HG03342 (cell line): ENCODE results near the gene VPS16.

ENCODE experiments used
- ATAC-seq: cut with Tn5 transposase; IDR thresholded peaks from one replicate; pipeline ENCODE4 v1.9.1; 2021; ENCODE audit warnings: mild to moderate bottlenecking, moderate library complexity; ENCODE audit not compliant: unreplicated experiment

Gene VPS16

DNA sequence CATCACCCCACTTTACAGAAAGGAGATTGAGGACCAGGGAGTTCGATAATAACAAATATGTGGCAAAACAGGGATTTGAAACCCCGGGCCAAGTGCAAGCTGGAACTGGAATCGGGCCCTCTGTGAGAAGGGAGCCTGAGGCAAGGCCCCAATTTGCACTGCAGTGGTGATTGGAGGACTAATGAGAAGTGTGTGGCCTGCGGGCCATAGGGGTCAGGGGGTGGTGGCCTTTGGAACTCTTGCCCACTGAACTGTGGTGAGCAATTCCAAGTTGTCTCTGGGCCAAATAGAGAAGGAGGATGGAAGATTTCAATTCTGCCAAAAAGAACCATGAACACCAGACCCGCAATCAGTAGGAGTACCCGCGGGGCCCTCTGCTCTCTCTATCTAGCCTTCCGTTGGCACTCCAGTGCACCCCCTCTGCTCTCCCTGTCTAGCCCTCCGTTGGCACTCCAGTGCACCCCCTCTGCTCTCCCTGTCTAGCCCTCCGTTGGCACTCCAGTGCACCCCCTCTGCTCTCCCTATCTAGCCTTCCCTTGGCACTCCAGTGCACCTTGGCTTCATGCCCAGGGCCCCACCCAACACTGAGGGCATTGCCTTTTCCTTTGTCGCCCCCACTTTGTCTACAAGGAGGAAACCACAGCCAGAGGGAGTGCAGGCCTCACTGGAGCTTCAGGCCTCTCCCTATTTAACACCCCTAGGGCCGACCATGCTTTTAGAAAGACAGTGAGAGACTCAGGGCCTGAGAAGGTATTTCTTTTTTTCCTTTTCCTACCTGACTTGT is 26.7 kb downstream of the VPS16 start:
- no peak for ATAC-seq

DNA sequence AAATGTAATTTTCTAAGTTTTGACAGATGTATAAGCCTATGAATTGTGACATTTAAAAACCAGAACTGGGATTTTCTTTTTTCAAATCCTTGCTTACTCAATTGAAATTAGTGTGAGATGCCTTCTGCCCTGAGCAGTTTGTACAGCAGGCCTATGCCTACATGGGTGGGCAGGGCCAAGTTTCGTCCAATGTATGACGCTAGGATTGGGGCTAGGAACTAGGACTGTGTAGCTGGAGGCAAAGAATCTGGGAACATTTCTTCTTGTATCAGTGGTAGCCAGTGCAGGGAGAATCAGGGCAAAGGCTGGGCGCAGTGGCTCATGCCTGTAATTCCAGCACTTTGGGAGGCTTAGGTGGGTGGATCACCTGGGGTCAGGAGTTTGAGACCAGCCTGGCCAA is 28.8 kb downstream of the VPS16 start:
- no peak for ATAC-seq

GRCh38 chr20:2871111-2871465 is 30.5 kb downstream of the VPS16 start:
- ATAC-seq = no peak

DNA sequence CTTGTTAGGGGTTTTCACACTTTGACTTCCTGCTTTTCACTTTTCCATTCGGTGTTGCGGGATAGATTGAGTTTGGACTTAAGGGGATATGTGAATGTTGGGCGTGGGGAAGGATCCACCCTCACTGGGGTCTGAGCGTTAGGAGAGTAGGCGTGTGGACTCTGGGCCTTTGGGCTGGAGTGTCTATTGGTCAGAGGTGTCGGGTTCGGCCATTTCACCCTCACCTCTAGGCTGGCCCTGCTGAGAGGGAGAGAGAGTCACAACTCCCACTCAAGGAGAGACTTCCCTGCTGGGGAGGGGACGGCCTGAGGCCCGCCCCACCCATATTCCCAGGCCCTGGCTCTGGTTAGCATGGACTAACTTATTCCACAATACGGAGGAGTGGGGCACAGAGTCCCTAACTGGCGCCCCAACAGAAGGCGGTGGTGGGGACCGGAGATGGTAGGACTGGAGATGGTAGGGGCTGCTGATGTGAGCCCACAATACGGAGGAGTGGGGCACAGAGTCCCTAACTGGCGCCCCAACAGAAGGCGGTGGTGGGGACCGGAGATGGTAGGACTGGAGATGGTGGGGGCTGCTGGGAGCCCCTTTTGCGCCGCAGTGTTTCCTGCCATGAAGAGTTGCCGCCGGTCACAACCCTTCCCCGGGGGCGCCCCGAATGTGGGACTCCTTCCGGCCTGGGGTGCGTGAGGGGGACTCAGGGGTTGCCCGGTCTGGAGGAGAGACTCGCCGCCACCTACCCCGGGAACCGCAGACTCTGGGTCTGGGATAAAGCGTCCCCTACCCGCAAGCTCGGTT is 31.3 kb downstream of the VPS16 start:
- no peak for ATAC-seq

DNA sequence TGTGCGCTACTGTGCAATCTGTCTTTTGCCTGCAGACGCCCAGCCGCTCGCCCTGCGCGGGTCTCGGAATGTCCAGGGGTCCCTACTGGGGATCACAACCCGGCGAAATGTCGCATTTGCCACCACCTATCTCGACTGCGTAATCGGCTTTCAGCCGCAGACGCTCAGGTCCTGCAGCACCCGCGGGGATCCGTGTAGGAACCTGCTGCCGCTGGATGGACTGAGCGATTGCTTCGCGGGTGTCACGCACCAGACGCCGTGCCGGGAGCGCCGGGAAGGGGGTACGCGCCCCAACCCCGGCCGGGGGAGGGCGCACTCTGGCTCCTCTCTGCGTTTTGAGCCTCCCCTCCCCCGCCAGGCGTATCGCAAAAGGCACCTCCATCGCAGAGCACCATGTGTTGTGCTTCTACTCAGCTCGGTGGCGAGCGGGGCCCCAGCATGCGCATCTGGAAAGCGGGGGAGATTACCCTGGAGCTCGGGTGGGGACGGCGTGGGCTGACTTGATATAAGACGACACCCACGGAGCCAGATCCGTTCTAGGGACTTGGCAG is 32.0 kb downstream of the VPS16 start:
- ATAC-seq = no peak

- ATAC-seq = peak; percentile 91
Measured at GRCh38 chr20:2873010-2873746, 32.6 kb downstream of the VPS16 start, which contains the start of gene PTPRA. Gene PTPRA (plus strand): TSS chr20:2873481. CDS start chr20:2964278, 90,797 bp downstream.

DNA sequence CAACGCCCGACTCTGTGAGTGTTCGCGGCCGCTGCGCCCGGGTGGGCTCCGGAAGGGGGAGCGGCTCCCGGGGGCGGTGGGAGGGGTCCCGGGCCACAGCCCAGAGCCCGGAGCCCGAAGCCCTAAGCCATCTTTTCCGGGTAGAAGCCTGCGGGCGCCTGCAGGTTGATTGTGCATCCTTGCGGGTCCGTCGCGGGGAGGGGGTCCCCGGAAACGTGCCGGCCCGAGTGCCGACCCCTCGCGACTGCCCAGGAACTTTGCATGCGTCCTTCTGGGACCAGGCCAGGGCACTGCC is 33.1 kb downstream of the VPS16 start:
- peak; percentile 36 for ATAC-seq

GRCh38 chr20:2874456-2874855 is 33.9 kb downstream of the VPS16 start:
- ATAC-seq = no peak

DNA sequence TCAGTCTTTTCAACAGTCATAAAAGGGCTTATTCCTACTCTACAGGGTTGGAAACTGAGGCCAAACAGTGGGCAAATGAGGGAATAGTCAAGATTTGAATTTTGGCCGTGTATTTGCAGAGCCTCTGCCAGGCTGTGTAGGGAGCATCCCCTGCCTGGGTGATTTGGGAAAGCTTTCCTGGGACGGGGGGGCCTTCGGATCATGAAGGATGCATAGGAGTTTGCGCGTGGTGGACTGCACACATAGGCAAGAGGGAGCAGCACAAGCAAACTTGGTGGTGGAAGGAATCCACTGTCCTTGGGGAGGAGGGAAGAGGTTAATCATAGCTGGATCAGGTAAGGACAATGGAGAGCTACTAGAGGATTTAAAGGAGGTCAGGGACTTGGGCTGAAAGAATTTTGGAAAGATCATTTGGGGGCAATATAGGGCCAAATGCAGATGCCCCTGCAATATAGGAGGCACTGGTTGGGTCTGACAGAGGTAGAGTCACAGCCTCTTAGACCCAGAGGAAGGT is 35.2 kb downstream of the VPS16 start:
- no peak for ATAC-seq

DNA sequence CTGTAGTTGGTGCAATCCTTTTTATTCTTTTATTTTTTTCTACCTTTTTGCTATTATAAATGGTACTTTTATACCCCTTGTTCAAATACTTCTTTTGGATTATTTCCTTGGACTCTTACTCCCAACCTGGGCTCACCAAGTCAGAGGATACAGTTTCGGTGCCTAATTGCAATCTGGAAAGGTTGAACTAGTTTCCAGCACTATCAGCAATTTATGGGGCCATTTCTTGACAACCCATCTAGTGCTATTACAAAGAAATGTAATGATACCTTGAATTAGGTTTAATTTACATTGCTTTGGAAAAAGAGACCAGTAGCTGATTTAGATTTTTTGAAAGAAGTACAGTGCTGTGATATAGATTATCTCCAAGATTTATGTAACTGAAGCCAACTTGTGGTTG is 38.0 kb downstream of the VPS16 start:
- ATAC-seq = no peak

DNA sequence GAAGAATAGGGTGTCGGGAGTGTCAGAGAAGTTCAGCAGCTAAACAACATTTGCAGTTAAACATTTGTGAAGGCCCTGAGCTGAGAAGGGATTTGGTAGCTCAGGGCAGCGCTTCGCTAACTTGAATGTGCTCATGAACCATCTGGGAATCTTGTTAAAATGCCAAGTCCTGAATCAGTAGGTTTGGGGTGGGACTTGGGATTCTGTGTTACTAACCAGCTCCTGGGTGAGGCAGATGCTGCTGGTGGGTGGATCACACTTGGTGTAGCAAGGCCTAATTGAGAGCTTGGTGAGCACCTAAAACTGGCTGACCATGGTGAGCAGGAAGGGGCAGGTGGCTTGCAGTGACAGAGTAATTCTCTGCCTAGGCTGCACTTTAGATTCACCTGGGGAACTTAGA is 38.6 kb downstream of the VPS16 start:
- no peak for ATAC-seq

GRCh38 chr20:2880650-2881049 is 40.1 kb downstream of the VPS16 start:
- no peak for ATAC-seq

DNA sequence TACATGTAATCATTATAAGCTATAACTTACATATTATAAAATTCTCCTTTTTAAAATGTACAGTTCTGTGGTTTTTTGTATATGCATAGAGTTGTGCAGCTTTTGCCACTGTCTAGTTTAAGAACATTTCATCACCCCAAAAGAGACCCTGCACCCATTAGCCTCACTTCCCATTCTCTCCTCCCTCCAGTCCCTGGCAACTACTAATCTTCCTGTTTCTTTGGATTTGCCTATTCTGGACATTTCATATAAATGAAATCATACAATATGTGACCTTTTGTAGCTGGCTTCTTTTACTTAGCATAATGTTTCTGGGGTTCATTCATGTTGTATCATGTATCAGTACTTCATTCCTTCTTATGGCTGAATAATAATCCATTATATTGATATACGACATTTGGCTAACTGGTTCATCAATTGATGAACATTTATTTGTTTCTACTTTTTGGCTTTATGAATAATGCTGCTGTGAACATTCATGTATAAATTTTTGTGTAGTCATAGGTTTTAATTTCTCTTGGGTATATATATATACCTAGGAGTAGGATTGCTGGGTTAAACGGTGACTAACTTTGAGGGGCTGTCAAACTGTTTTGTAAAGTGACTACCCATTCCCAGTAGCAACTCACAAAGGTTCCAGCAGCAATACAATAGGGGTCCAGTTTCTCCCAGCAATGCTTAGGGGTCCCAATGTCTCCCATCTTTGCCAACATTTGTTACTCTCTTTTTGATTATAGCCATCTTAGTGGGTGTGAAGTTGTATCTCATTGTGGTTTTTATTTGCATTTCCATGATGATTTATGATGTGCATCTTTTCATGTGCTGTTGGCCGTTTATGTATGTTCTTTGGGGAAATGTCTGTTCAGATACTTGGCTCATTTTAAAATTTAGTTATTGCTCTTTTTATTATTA is 43.4 kb downstream of the VPS16 start:
- no peak for ATAC-seq

DNA sequence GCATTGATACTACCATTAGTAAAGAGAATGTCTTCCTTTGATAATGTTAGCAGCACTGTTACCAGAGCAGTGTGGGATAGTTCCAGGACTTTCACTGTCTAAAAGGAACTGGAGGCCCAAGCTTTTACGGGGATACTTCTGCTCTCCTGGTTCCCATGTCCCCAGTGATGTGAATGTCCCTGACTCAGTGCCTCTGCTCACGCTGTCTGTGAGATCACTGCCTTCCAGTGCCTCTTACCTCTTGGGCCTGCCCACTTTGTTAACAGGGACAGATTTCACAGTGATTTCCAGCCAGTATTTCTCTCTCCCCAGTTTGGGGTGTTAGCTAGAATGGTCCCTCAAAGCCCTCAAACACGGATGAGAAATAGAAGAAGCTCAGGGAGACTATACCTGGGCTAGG is 47.2 kb downstream of the VPS16 start:
- no peak for ATAC-seq

- ATAC-seq = no peak
Measured at GRCh38 chr20:2888224-2888955, 47.8 kb downstream of the VPS16 start.

DNA sequence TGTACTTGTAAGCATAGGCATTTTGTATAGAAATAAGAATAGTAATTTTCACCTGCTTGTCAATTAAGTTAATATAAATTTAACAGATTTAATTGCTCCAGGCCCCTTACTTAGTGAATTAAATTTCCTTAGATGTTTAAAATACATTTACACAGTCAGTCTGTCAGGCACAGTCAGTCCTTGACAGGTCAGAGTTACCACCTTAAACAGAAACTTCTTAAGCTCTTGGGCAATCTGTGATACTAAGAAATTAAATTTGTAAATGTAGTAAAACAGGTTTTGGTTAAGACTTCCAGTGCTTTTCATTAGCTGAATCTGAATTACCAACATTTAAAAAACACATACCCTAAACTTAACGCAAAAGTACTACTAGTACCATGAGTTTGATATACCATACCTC is 48.7 kb downstream of the VPS16 start:
- no peak for ATAC-seq

GRCh38 chr20:2889797-2890196 is 49.3 kb downstream of the VPS16 start:
- no peak for ATAC-seq

GRCh38 chr20:2890742-2891141 is 50.2 kb downstream of the VPS16 start:
- ATAC-seq = no peak

DNA sequence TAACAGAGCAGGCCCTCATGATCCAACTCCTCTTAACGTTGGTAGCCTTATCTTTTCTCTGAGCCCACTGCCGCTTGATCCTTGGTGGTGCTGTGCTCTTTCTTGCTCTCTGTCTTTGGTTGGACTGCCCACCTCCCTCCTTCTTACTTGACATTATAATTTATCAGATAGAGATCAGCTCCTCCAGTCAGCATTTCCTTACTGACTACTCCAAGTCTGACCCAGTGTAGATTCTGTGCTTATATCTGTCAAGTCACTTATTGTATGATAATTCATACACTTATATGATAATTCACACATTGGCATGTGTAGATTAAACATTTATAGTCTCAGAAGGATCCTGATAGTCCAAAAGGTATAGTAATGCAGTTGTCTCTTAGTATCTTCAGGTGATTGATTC is 50.8 kb downstream of the VPS16 start:
- no peak for ATAC-seq

DNA sequence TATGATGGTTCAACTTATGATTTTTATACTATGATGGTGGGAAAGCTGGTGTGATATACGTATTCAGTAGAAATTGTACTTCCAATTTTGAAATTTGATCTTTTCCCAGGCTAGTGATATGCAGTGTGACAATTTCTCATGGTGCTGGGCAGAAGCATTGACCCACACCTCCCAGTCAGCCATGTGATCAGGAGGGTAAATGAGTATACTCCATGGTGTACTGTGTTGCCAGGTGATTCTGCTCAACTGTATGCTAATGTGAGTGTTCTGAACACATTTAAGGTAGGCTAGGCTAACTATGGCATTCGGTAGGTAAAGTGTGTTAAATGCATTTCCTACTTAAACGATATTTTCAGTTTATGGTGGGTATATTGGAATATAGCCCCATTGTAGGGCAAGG is 51.8 kb downstream of the VPS16 start:
- no peak for ATAC-seq
